ENCODE results near the gene TEK. TPM values are rescaled to one million over a fixed set of nuclear protein-coding genes. Genes with fewer than 3 reads are reported as not detected.

Gene TEK
- total RNA-seq, 2 donors from 2014 or later, result 2.4 to 4.9 TPM

- WGBS, 2 experiments (ENCODE audit: insufficient coverage in 1 of 2, insufficient read length in 1 of 2), result 83 to 100% methylated on average over 1 of the region's 1 CpG
- Mint-ChIP-seq H3K4me3 (no peak overlapping the region), H3K36me3 (ENCODE audit: low read depth) (no peaks in the 10 kb centered on the region), H3K27me3 (ENCODE audit: insufficient read depth) (no peaks in the 10 kb centered on the region), H3K9me3 (no peaks in the 10 kb centered on the region), H3K4me1 (no peaks in the 10 kb centered on the region), H3K27ac (no peak overlapping the region)
- Histone ChIP-seq H3K27ac (ENCODE audit: low read depth, low read length) (no peak overlapping the region), H3K4me3 (ENCODE audit: low read length) (no peak overlapping the region), H3K4me1 (ENCODE audit: control insufficient read depth, insufficient read depth, low read length) (no peaks in the 10 kb centered on the region), H3K27me3 (ENCODE audit: control insufficient read depth, insufficient read depth, low read length, poor library complexity, severe bottlenecking) (no peaks in the 10 kb centered on the region), H3K36me3 (ENCODE audit: control insufficient read depth, insufficient read depth, low read length) (no peaks in the 10 kb centered on the region), H3K9ac (ENCODE audit: extremely low read depth, low read length, poor library complexity, severe bottlenecking) (no peak overlapping the region), H3K9me3 (ENCODE audit: control insufficient read depth, low read length) (no peaks in the 10 kb centered on the region)
- TF ChIP-seq CTCF (conservative IDR thresholded peaks at IDR 0.05), result no peak
- no peak for DNase-seq
Measured at GRCh38 chr9:27188426-27188825, 79.4 kb downstream of the TEK start.

- TF ChIP-seq CTCF (conservative IDR thresholded peaks at IDR 0.05), result no peak
- Mint-ChIP-seq H3K36me3 (ENCODE audit: low read depth) (no peaks in the 10 kb centered on the region), H3K27me3 (ENCODE audit: insufficient read depth) (no peaks in the 10 kb centered on the region)
Measured at GRCh38 chr9:27189426-27189825, 80.4 kb downstream of the TEK start.

GRCh38 chr9:27192291-27192960 is 83.4 kb downstream of the TEK start:
- H3K27ac ChIP-seq (ENCODE audit: low read depth, low read length), result no peak overlapping the region
- no peaks in the 10 kb centered on the region for H3K36me3 ChIP-seq (ENCODE audit: control insufficient read depth, insufficient read depth, low read length)
- Mint-ChIP-seq H3K4me1 (no peaks in the 10 kb centered on the region), H3K27me3 (ENCODE audit: insufficient read depth) (no peaks in the 10 kb centered on the region), H3K27ac (no peak overlapping the region), H3K36me3 (ENCODE audit: low read depth) (no peaks in the 10 kb centered on the region), H3K4me3 (no peak overlapping the region), H3K9me3 (no peaks in the 10 kb centered on the region)
- H3K27me3 ChIP-seq (ENCODE audit: control insufficient read depth, insufficient read depth, low read length, poor library complexity, severe bottlenecking), result no peaks in the 10 kb centered on the region
- no peaks in the 10 kb centered on the region for H3K4me1 ChIP-seq (ENCODE audit: control insufficient read depth, insufficient read depth, low read length)
- TF ChIP-seq CTCF (conservative IDR thresholded peaks at IDR 0.05), result no peak
- no peak for DNase-seq
- no peak overlapping the region for H3K4me3 ChIP-seq (ENCODE audit: low read length)
- WGBS, 2 experiments (ENCODE audit: insufficient coverage in 1 of 2, insufficient read length in 1 of 2), result 90 to 98% methylated on average over 6 to 10 of the region's 10 CpGs
- no peaks in the 10 kb centered on the region for H3K9me3 ChIP-seq (ENCODE audit: control insufficient read depth, low read length)
- no peak overlapping the region for H3K9ac ChIP-seq (ENCODE audit: extremely low read depth, low read length, poor library complexity, severe bottlenecking)

More at GRCh38 chr9:27189426-27189825, 80.4 kb downstream of the TEK start:
- no peak overlapping the region for H3K4me3 Mint-ChIP-seq
- Histone ChIP-seq H3K9ac (ENCODE audit: extremely low read depth, low read length, poor library complexity, severe bottlenecking) (no peak overlapping the region), H3K4me3 (ENCODE audit: low read length) (no peak overlapping the region), H3K4me1 (ENCODE audit: control insufficient read depth, insufficient read depth, low read length) (no peaks in the 10 kb centered on the region), H3K27ac (ENCODE audit: low read depth, low read length) (no peak overlapping the region), H3K27me3 (ENCODE audit: control insufficient read depth, insufficient read depth, low read length, poor library complexity, severe bottlenecking) (no peaks in the 10 kb centered on the region), H3K9me3 (ENCODE audit: control insufficient read depth, low read length) (no peaks in the 10 kb centered on the region), H3K36me3 (ENCODE audit: control insufficient read depth, insufficient read depth, low read length) (no peaks in the 10 kb centered on the region)
- H3K27ac Mint-ChIP-seq, result no peak overlapping the region
- H3K9me3 Mint-ChIP-seq, result no peaks in the 10 kb centered on the region
- DNase-seq, result no peak
- no peaks in the 10 kb centered on the region for H3K4me1 Mint-ChIP-seq
- WGBS, 2 experiments (ENCODE audit: insufficient coverage in 1 of 2, insufficient read length in 1 of 2), result 100% methylated on average over 1 of the region's 1 CpG; no CpG with 5 or more reads in 1 of the 2 experiments
